ENCODE measurements around the gene RAB5IF.

RAB5IF gene

DNA sequence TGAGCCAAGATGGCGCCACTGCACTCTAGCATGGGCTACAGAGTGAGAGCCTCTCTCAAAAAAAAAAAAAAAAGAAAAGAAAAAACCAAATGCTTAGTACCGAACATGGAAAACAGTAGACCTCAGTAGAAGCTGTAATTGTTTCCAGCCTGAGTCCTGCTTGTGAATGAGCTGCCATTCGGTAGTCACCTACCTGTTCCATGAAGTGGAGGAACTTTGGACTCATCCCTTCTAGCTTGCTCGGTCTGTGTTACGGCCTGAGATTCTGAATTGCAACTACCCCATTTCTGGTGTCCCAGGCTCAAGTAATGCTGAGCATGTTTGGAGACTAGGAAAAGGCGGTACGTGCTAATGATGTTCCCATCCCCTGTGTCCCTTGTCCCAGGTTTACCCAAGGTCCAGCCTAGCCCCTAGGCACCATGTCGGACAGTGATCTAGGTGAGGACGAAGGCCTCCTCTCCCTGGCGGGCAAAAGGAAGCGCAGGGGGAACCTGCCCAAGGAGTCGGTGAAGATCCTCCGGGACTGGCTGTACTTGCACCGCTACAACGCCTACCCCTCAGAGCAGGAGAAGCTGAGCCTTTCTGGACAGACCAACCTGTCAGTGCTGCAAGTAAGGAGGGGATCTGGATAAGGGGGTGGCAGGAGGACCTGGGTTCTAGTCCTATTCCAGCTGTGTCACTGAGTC is 27.1 kb upstream of the RAB5IF start:
- no peak for DNase-seq (ENCODE audit: low read depth)
- TF ChIP-seq CTCF (IDR thresholded peaks at IDR 0.05; ENCODE audit: control insufficient read depth, extremely low read depth, insufficient read depth) = no peak
- H3K4me3 ChIP-seq (ENCODE audit: low read depth, low read length) = no peak overlapping the region

- H3K4me3 ChIP-seq (ENCODE audit: low read depth, low read length) = no peak overlapping the region
- no peak for TF ChIP-seq CTCF (IDR thresholded peaks at IDR 0.05; ENCODE audit: control insufficient read depth, extremely low read depth, insufficient read depth)
- DNase-seq (ENCODE audit: low read depth) = no peak
Observed at GRCh38 chr20:36579996-36580545, 25.5 kb upstream of the RAB5IF start.

- DNase-seq (ENCODE audit: low read depth) = no peak
- TF ChIP-seq CTCF (IDR thresholded peaks at IDR 0.05; ENCODE audit: control insufficient read depth, extremely low read depth, insufficient read depth) = no peak
- H3K4me3 ChIP-seq (ENCODE audit: low read depth, low read length) = no peak overlapping the region
Observed at GRCh38 chr20:36582322-36582721, 23.3 kb upstream of the RAB5IF start.

GRCh38 chr20:36582821-36583220 is 22.8 kb upstream of the RAB5IF start:
- no peak overlapping the region for H3K4me3 ChIP-seq (ENCODE audit: low read depth, low read length)
- DNase-seq (ENCODE audit: low read depth) = no peak
- no peak for TF ChIP-seq CTCF (IDR thresholded peaks at IDR 0.05; ENCODE audit: control insufficient read depth, extremely low read depth, insufficient read depth)

DNA sequence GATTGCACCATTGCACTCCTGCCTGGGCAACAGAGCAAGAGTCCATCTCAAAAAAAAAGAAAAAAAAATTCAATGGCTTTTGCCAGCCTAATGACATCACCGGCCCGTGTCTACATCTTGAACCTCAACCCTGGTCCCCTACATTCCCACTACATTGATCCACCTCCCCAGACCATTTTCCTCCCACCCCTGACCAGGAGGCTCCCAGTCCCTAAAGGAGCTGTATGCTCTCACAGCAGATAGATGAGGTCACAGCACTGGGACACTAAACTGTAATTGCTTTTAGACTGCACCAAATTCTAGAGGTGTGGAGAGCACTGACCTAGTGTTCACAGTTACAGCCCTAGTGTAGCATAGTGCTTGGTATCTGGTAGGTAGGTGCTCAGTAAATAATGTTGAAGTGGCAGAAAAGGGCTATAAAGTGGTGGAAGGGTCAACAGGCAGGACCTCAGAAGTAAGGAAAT is 21.5 kb upstream of the RAB5IF start:
- no peak for TF ChIP-seq CTCF (IDR thresholded peaks at IDR 0.05; ENCODE audit: control insufficient read depth, extremely low read depth, insufficient read depth)
- H3K4me3 ChIP-seq (ENCODE audit: low read depth, low read length) = no peak overlapping the region
- no peak for DNase-seq (ENCODE audit: low read depth)

- H3K4me3 ChIP-seq (ENCODE audit: low read depth, low read length) = no peak overlapping the region
- TF ChIP-seq CTCF (IDR thresholded peaks at IDR 0.05; ENCODE audit: control insufficient read depth, extremely low read depth, insufficient read depth) = no peak
- no peak for DNase-seq (ENCODE audit: low read depth)
Observed at GRCh38 chr20:36585410-36586125, 20.0 kb upstream of the RAB5IF start.
